Measurements from ENCODE around the gene KLKB1.
"Not testable (repeated sequence)": the region's sequence is repeated elsewhere in the genome, so short reads cannot be mapped to it uniquely, and the experiment has no call there.

The KLKB1 gene

DNA sequence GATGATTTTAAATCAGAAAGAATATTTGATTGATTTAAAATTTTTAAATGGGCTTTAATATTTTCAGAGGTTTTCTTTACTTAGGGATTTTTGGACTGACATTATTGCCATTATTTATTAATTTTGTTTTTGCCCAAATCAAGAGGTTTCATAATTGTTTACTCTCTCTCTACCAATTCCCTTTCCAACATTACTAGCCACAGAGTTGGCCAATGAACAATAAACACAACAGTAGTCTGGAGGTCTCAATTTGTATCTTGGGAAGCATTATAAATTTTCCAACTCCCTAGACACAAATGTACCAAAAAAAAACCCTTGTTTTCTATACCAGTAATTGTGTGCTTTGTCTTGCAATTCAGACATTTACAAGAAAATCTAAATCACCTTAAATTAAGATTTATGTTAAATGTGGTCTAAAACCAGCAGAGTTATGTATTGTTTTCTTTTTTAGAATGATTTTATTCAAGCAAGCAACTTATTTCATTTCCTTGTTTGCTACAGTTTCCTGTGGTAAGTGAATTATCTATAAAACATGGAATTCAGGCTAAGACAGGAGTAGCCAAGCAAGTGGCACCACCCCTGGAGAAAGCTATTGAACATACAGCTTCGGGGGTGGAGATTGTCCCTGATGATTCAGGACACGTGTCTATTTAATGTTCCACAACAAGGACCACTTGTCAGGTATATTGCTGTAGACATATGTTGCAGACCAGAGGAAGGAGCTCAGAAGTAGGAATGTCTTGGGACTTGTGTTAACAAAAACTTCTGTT lies 622 bp downstream of the KLKB1 start:
- DNase-seq: no peak

DNA sequence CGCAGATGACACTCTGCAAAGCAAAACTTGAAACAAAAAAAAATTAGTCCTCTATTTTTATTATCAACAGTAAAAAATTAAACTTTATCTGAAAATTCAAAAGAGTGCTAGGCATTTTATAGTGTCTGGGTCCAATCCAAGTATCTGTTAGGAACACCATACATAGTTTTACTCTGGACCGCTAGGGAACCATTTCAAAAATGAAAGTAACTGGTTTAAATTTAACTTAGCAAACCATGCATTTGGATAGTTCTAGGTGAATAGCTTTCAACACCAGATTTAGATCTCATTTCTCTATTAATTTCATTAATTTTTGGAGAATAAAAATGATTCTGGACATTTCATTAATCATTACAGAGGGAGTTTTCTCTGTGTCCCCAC lies 1.2 kb downstream of the KLKB1 start:
- DNase-seq: no peak

DNA sequence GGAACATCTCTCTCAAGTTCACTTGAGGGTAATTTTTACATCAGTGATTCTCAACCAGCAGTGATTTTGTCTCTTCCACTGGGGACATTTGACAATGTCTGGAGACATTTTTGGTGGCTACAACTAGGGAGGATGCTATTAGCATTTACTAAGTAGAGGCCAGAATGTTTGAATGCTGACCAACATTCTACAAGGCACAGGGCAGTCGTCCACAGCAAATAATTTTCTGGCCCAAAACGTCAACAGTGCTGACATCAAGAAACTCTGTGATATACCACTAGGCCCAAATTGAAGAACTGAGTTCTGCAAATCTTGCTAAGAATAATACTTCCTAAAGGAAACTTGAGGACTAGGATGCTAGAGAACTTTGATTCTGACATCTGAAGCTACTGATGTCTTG lies 7.1 kb downstream of the KLKB1 start:
- DNase-seq: no peak

DNA sequence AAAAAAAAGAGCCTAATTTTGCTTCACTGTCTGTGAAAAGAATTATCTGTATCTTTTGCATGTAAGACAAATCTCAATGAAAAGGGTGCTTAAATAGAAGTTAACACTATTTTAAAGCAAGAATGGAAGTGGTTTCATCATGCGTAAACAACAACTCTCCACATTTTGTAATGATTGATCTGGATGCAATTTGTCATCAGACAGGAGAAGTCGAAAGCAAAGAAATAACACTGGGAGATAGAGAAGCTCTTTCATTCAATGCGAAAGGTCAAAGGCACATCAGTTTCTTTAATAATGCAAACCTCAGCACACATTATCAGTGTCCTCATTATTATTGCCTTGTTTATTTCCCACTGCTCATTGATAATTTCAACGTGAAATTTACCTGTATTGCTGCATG lies 8.8 kb downstream of the KLKB1 start:
- DNase-seq: no peak

DNA sequence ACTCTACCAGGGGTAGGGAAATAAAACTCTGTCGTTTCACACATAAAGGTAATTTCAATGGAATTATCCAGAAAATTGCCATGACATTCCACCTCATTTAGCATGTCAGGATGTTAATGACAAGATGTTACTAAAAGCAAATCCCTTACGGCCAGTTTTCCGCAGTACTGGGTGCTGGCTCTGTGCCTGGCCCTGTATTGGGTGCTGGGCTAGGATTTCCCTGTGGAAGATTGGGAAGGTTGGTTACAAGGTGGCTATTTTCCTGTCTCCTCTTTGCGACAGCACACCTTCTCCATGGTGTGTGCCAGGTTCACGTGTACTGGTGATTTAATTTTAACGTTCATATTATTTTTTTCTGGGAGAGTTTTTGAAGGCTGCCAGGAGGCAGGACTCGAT lies 13.1 kb downstream of the KLKB1 start:
- no peak for DNase-seq

DNA sequence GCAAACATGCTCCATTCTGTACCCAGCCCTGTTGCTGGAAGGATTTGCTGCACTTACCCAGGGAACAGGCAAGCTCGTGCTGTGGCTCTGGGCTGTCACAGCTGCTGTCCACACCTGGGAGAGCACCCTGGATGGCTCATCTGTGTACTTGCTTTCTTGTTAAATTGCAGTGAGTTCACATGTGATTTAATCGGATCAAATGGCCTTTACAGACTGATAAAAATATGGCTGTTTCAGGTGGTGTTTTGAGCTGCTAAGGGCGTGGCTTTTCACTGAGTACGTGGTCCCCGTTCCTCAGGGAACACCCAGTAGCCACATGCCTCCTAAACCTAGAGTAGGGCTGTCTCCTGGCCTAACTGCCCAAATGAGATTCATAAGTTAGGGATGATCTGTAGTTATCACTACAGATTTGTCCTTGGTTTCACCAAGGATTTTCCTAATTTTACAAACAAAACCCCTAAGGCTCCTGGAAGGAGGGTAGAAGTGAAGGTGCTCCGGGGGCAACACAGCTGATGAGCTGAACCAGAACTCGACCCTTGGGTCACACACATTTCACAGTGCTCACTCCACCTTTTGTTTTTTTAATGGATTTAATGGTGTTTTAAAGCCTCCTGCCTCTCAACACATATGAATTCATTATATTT lies 13.7 kb downstream of the KLKB1 start:
- no peak for DNase-seq

DNA sequence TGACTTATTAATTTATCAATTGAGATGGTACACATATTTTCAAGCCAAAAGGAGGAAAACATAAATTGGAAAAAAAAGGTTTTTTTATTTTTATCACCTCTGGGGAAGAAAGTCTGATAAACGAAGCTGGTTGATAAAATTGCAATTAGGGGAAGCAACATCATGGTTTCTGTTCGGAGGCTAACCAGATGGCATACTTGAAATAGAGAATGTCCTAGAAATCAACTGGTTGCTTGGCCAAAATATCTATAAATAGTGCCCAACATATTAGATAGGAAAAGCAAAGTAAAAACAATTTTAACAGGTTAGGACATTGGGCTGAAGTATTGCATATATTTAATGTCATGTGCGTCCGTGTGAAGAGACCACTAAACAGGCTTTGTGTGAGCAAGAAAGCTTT lies 14.3 kb downstream of the KLKB1 start:
- no peak for DNase-seq

DNA sequence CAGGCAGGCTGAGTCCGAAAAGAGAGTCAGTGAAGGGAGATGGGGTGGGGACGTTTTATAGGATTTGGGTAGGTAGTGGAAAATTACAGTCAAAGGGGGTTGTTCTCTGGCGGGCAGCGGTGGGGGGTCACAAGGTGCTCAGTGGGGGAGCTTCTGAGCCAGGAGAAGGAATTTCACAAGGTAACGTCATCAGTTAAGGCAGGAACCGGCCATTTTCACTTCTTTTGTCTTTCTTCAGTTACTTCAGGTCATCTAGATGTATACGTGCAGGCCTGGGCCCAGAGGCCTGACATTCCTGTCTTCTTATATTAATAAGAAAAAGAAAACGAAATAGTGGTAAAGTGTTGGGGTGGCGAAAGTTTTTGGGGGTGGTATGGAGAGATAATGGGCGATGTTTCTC lies 14.7 kb downstream of the KLKB1 start:
- not testable (repeated sequence) for DNase-seq

DNA sequence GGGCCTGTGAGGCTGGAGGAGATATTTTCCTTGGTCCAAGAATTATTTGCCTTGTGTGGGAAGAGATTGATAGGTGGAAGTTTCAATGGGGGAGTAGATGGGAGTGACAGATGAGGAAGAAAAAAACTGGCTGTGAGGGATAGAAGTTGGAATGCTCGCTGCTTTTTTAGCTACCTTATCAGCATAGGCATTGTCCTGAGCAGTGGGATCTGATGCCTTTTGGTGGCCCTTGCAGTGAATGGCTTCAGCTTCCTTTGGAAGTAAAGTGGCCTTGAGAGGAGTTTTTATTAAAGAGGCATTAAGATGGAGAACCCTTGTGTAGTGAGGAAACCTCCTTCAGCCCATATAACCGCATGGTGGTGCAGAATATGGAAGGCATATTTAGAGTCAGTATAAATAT lies 16.0 kb downstream of the KLKB1 start:
- DNase-seq: no peak

DNA sequence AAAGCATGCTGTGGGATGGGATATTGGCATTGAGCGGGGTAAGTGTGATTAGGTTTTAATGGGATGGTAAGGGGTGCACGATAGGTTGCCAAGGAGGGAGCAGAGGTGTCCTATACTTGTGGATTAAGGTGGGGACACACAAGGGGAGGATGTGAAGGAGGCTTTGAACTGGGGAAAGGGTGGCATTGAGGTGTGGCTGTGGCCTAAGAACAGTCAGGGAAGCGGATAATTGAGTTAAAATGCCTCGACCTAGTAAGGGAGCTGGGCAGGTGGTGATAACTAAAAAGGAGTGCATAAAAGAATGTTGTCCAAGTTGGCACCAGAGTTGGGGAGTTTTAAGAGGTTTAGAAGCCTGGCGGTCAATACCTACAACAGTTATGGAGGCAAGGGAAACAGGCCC lies 17.5 kb downstream of the KLKB1 start:
- no peak for DNase-seq

DNA sequence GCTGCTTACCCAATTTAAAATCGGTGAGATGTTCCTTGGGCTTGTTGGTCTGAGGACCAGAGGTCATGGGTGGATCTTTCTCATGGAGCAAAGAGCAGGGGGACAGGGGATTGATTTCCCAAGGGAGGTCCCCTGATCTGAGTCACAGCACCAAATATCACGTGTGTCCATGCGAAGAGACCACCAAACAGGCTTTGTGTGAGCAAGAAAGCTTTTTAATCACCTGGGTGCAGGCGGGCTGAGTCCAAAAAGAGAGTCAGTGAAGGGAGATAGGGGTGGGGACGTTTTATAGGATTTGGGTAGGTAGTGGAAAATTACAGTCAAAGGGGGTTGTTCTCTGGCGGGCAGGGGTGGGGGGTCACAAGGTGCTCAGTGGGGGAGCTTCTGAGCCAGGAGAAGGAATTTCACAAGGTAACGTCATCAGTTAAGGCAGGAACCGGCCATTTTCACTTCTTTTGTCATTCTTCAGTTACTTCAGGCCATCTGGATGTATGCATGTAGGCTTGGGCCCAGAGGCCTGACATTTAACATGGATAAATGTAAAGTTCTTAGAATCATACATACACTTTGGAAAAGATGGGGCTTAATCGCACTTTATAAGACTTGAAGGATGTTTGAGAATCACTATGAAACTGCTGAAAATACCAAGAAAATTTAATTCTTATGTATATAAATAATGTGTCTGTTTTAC lies 19.9 kb downstream of the KLKB1 start:
- not testable (repeated sequence) for DNase-seq

DNA sequence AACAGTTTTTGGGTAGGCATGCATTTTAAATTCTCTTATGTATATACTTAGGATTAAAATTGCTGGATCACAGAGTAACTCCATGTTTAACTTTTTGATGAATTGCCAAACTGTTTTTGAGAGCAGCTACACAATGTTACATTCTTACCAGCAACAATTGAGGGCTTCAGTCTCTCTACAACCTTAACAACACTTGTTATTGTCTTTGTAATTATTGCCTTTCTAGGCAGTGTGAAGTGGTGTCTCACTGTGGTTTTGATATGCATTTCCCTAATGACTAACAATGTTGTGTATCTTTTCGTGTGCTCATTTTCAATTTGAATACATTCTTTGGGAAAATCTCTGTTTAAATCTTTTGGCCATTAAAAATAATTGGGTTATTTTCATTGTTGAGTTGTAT lies 21.3 kb downstream of the KLKB1 start:
- no peak for DNase-seq

DNA sequence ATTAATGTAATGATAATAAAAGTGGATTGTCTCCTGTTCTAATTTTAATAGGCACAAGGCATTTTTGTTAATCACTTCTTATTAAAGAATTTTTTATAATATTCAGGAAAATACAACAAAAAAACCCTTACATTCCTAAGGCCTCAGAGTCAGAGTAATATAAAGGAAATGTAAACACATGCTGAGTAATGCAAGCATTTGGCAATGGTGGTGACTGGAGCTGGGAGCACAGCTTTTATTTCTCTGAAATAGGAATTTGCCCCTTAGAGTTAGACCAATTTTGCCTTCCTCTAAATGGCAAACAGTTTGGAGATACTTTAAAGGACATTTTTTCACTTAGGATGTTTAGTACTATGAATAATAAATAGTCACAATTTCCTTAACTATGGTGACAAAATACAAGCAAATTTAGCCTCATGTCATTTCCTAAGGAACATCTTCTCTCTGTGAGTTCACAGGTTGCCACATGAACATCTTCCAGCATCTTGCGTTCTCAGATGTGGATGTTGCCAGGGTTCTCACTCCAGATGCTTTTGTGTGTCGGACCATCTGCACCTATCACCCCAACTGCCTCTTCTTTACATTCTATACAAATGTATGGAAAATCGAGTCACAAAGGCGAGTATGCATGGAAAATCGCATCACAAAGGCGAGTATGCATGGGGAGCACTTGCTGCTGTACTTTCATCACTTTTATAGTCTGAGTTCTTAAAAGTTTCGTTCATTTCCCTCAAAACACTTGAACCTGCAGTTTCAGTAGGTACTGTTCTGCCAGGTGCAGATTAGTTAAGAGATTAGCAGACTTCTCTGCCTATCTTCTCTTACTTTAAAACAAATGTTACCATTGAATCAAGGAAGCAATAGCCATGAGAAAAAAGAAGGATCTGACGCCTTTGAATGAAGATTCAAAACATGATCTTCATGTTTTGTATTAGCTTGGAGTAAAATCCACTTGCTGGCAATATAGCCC lies 22.8 kb downstream of the KLKB1 start:
- no peak for DNase-seq

DNA sequence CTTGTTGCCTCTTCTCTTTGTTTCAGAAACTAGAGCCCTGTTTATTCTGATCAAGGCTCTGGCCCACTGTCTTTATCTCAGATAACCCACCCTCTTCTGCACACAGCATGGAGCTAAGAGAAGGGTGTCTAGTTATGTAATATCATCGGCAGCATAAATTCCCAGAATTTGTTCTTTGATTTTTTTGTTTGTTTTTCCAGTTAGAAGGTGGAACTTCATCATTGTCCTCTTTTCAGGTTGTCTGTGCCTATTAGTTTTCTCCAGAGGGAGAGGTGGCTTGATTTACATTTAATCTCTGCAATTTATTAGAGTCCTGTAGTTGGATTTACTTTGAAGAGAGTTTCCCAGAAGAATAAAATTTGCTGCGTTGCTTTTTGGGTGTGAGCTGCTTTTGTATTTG lies 23.5 kb downstream of the KLKB1 start:
- DNase-seq: no peak

DNA sequence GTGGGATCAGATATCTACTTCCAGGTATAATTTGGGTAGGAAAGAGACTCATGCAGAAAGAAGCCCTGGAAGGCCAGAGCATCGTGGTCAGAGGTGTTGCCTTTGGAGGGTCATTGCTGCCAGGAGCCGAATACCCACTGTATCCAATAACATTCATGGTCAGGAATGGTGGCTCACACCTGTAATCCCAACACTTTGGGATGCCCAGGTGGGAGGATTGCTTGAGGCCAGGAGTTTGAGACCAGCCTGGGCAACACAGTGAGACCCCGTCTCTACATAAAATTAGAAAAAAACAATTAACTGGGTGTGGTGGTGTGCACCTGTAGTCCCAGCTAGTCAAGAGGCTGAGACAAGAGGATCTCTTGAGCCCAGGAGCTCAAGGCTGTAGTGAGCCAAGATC lies 27.8 kb downstream of the KLKB1 start:
- DNase-seq: no peak

DNA sequence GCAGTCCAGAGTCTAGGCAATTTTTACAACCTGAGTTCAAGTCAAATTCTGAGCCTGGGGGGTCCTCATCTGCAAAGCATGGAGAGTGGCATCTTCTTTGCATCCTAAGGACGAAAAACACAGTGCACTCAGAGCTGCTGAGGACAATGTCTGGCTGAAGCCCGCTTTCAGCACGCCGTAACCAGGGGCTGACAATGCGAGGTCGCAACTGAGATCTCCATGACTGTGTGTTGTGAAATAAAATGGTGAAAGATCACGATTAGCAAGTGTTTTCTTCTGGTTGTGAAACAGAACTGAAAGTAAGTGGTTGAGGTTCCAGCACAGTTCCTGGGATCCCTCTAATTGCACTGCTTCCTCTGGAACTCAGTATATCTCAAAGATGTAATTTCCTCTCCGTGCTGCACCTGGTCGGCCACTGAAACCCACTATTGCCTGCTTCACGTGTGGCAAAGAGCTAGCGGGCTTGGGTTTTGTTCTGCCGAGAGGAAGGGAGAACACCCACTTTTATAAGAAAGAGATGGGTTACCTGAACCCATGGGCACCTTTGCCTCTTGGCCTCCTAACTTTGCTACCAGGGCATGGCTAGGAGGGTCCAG lies 31.0 kb downstream of the KLKB1 start:
- no peak for DNase-seq

DNA sequence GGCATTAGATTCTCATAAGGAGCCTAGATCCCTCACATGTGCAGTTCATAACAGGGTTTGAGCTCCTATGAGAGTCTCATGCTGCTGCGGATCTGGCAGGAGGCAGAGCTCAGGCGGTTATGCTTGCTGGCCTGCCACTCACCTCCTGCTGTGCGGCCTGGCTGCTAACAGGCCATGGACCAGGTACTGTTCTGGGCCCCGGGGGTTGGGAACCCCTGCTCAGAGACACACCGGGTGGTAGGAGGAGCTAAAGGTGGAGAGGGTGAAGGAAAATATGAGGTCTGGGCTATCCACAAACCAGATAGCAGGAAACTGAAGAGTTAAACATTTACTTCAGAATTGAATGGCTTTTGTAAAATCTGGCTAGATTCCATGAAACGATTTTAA lies 32.8 kb downstream of the KLKB1 start:
- DNase-seq: no peak

DNA sequence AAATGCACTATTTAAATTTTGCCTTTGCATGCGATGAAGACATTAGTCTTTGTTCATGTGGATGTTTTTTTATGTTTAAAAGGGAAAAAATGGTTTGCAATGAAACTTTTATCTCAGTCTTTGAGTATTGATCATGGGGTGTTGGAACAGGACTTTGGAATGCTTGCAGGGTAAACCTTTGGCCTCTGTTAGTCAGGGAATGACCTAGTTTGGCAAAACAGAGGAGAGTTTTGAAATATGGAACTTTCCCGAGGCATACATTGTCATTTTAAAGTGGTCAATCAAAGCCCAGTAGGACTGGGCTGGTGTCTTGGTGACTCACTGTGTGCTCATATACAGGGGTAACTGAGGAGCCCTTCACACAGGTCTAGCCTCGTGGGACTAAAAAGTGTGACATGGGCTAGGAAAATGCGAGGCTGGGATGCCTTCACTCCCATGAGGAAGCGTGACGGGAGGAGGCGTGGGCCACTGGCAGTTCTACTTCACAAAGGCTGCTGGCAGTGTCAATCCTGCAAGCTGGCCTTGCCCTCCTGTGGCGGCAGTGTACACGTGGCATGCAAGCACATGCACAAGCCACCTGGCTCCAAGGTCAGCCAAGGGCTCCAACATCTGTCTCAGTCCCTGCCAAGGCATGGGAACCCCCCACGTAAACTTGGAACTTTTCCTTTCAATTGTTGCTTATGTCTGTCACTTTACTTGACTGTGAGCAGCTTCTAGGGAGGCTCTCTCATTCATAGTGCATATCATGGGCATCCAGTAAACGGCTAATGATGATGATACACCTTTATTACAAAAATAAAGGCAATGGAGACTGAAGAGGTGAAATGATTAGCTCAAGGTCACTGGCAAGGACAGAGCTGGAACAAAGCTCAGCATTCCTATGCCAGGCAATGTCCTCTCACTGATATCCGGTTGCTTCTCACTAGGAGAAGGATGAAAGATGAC lies 33.5 kb downstream of the KLKB1 start:
- no peak for DNase-seq

DNA sequence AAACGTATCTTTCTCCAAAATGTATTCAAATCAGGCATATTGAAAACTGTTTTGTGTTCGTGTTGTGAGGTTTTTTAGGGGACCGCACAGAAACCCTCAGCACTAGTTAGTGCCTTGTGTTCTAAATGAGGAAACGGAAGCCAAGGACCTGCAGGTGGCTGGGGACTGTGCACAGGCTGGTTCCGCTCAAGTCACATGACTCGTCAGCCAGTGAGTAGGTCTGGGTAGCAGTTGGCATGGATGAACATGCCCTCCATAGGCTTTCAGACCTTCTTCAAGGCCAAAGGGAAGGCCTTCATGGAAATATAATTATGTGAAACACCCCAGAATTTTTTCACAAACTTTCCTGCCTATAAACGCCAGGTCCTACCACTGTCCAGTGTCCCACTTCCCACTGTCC lies 37.4 kb downstream of the KLKB1 start:
- no peak for DNase-seq

DNA sequence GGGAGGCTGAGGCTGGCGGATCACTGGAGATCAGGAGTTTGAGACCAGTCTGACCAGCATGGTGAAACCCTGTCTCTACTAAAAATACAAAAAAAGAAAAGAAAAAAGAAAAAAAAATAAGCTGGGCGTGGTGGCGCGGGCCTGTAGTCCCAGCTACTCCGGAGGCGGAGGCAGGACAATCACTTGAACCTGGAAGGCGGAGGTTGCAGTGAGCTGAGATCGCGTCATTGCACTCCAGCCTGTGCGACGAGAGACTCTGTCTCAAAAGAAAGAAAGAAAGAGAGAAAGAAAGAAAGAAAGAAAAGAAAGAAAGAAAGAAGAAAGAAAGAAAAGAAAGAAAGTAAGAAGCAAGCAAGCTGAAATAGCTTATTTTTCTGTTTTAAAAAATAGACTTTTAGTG lies 37.9 kb downstream of the KLKB1 start:
- not testable (repeated sequence) for DNase-seq
